HG03460 (cell line): Measurements from ENCODE around the gene MAML2.

Experiments
- ATAC-seq: cut with Tn5 transposase; IDR thresholded peaks from one replicate; pipeline ENCODE4 v1.9.1; 2021; ENCODE audit not compliant: unreplicated experiment

MAML2 gene

GRCh38 chr11:96242971-96243647 is 99.9 kb downstream of the MAML2 start:
- peak; percentile 87 for ATAC-seq

- no peak for ATAC-seq
Observed at GRCh38 chr11:96242191-96242847, 100.7 kb downstream of the MAML2 start.

DNA sequence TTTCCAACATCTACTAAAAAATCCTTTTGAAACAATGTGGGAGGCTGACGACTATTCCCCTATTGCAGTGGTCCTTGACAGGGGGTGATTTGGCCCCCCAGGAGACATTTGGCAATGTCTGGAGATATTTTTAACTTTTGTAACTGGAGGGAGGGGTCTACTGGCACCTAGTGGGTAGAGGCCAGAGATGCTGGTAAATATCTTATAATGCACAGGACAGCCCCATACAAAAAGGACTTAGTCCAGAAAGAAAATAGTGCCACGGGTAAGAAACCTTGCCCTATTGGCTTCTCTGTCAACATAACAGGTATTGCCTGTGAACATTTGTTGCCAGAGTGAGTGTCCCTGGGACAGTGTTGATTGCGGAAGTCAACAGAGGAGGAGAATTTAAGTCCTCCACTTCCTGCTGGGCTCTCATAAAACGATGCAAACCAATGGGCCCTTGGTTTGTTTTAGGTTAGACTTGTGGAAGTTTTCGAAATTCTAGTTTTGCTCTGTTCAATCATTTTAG is 101.6 kb downstream of the MAML2 start:
- ATAC-seq = no peak

DNA sequence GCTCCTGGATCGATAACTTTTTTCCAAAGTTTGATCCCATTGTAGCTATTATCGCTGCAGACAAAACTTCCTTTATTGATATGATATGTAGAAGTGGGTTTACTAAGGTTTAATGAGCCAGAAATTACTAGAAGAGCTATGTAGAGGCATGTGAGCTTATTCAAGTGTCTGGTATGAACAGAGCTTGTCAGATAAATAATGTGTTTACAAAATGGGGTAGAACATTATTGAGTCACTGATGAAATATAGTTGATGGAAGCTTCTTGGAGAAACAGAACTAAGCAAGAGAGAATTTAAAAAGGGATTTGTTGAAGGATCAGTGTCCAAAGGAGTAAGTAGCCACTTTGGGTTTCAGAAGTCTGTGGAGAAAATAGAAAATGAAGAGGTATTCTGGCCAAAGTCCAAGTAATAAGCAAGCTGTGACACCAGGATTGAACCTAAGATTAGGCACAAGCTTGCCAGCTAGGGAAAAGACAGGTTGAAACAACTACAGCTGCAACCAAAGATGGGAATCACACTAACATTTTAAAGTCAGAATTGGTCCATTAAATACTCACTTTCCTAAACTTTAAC is 104.3 kb downstream of the MAML2 start:
- no peak for ATAC-seq

- ATAC-seq = no peak
Observed at GRCh38 chr11:96237766-96238266, 105.2 kb downstream of the MAML2 start.

DNA sequence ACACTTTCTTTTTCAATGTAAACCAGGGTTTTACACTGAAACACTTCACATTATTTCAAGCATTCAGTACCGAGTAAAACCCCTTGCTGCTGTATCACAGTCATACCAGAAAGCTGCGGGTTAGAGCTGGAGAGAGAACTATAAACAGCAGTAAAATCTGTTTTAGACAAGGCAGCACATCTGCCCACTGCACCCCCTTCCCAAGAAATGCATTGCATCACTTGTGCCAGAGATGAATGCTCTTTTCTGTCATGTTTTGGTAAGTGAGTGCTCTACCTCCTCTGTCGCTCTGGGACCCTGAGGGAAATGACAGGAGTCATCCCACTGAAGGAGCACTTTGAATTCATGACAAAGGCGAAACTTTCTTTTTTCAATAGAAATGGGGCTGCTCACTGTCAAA is 107.2 kb downstream of the MAML2 start:
- peak; percentile 65 for ATAC-seq

DNA sequence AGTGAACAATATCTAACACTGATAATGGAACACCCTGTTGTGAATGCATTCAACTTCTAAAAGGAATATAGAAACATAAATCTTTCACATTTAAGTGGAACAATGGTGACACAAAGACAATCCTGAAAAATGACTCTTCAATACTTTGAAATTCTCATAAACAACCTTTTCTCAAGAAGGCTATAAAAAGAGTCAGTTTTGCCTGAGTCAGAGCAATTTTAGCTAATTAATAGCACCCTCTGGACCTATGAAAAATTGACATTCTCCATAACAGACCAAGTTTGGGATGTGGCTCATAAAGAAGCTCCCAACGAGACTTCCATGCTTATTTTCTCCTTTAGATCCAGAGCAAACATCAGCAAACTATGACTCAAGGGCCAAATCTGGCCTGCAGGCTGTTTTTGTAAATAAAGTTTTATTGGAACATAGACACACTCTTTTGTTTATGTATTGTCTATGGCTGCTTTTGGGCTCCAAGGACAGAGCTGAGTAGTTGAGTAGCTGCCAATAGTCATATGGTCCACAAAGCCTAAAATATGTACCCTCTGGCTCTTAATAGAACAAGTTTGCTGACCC is 108.0 kb downstream of the MAML2 start:
- no peak for ATAC-seq

GRCh38 chr11:96232132-96232531 is 110.9 kb downstream of the MAML2 start:
- no peak for ATAC-seq

DNA sequence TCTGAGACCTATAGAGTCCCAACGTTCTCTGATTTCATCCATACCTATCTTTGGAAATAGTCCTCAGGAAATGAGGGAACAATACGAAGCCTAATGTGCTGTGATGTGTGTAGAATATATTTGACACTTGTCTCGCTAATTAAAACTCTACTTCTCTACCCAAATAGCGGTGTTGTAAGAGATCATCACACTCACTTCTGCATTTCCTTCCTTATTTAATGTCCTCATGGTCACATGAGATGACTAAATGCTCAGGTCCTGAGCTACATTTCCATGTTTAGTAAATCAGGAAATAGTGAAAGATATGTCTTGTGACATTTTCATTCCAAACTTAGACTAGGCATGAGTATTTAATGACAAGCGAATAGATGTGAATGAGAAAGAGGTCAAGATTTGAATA is 112.3 kb downstream of the MAML2 start:
- ATAC-seq = no peak

DNA sequence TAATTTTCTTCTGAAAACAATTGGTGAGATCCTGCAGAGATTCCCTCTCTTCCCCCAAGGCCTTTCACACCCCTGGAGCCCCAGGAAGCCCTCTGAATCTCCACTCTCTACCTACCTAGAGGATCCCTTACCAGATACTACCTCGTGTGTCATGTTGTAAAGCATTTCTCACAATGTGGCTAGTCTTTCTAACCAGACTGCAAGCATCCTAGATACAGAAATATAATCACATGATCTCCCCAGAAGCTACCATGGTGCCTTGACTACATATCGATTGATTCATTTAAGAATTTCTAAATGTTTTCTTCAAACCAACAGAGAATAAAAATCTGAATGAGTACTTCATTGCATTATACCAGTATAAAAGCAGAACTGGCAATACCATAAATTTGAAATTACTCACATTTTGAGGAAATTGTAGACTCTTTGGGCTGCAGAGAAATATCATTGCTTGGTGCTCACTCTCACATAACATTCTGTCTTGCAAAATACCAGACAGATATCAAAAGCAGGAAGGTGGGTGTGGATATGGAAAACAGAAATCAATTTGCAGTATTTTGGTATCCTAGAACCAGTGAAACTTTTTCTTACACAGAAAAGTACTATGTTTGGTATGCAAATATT is 113.5 kb downstream of the MAML2 start:
- ATAC-seq = no peak

- ATAC-seq = no peak
Observed at GRCh38 chr11:96228910-96229309, 114.1 kb downstream of the MAML2 start.

DNA sequence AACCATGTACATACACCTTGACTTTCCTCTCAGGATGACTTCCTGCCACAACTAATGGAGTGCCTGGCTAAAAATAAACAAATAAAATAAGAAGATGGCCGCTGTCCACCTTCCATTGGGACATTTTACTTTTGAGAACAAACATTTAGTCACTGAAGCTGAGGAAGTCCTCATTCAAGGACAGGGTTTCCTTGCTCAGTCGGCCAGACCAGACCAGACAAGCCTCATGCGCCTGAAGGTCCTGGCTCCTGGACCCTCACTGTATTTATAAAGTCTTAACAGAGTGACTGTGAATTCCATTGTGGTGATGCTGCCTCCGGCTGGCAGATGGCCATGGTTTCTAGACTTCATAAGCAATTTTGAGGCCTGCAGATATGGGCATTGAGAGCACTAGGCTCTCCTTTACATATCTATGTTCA is 114.5 kb downstream of the MAML2 start:
- no peak for ATAC-seq

DNA sequence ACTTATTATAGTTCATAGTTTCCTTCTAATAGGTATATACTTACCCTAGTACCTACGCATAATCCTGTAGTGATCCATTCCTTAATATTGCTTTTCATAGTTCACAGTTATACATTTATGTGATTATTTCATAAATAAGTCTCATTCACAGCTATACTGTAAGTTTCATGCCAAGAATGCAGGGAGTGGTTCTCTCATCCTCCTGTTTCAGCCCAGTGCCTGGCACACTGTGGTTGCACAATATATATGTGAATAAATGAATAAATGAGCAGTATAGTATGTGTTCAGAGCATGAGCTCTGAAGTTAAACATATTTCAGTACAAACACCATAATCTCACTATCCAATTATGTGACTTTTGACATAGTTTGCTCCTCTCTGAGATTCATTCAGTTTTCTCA is 115.8 kb downstream of the MAML2 start:
- no peak for ATAC-seq

DNA sequence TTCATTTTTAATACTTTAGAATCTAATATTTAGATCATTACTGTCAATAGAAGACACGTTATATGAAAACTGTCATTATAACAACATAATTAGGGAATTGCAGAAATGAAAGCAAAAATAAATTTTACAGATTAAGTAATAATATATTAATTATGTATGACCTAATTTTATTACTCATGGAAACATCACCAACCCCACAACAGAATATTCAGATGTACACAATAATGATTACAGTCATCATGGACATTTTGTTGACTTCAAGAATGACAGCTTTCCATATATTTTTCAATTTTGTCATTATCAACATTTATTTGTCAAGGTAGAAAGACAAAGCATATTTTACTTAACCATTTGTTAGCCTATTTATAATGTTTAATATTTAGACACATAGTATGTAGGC is 119.9 kb downstream of the MAML2 start:
- ATAC-seq = no peak

DNA sequence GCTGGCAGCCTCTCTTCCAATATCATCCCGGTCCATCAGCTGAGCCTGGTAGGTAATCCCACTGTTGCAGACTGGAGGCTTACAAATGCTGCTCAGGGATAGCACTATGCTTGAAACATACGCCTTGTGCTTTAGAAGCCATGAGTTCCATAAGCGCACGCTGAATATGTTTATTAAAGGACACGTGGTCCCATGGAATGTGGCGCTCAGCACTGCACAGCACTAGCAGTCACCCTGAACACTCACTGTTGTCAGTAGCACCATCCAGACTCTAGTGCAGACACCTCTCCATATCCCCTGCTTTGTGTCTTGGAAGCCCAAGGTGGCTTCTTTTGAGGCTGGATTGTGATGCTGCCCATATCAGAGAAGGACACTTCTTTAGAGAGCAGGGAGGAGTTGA is 120.9 kb downstream of the MAML2 start:
- no peak for ATAC-seq

- no peak for ATAC-seq
Observed at GRCh38 chr11:96221244-96222070, 121.5 kb downstream of the MAML2 start.

DNA sequence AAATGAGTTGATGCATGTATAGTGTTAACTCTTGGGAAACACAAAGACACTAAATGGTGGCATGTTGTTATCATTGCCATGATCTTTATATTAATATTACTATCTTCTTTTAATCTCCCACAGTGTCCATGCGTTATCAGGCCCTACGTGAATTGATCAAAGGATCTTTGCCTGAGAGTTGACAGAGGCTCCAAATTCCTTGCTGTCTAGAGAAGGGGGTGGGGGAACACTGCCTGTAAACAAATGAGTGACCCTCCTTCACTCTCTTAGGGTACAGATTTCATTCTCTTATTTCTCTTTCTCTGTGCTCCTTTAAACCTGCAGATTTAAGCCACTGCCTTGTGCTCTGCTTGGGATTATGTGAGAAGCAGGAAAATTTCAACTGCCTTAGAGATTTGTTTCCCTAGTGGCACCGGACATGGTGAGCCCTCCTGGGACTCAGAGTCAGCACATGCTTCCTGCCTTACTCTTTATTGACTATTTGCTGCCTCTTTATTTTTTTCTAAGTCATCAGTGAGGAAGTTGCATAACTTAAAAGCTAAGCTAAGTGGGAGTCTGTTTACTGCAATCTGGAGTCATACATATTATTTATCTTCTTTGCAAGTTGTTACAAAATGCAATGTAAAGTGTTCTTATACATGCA is 122.9 kb downstream of the MAML2 start:
- ATAC-seq = no peak

DNA sequence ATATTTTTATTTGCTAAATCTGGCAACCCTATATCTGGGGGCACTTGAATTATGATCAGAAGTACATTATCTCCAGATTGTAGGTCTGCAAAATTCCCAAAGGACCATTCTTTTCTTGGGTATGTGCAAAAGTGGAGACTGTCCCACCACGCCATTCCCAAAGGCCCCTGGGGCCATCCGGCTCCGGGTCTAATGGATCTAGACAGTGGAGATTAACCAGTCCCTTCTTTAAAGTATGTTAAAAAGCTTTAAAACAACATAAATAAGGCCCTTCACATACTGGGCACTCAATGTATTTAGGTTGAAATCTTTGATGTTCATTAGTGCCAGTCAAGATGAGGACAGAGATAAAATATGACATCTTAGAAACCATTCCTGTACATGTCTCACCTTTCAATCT is 124.1 kb downstream of the MAML2 start:
- ATAC-seq = no peak

GRCh38 chr11:96218006-96218405 is 125.0 kb downstream of the MAML2 start:
- ATAC-seq = no peak

- no peak for ATAC-seq
Observed at GRCh38 chr11:96217206-96217605, 125.8 kb downstream of the MAML2 start.
